ENCODE data around the gene TMPRSS2. TPM values are rescaled to one million over a fixed set of nuclear protein-coding genes. Genes with fewer than 3 reads are reported as not detected.

Gene TMPRSS2
- total RNA-seq, 1 experiment from 2014 or later, result 1.1 TPM

DNA sequence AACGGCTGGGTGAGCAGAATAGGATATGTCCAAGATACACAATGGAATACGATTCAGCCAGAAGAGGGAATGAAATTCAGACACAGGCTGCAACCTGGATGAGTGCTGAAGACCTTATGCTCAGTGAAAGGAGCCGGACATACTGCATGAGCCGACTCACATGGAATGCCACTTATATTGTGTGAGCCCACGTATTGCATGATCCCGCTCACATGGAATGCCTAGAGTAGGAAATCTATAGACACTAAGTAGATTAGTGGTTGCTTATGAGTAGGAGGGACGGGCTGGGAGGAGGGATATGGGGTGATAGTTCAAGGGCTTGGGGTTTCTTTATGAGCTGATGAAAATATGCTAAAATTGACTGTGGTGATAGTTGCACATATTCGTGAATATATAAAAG, 26.8 kb downstream of the TMPRSS2 start:
- BruUV-seq (replicated peaks), result no TSS peak
- ChIA-PET RAD21 (ENCODE audit: low non-redundant PET in 1 of 2, low total read pairs in 2 of 2, uncharacterized antibody in 2 of 2, unreplicated experiment in 2 of 2) (no interaction called here), CTCF (no interaction called here), POLR2A (interaction anchor here (0.9 kb wide), 1 partner anchor 14 kb away, joined by 3 read pairs; no protein-coding TSS in a partner anchor)
- no peaks in the 10 kb centered on the region for H3K9me2 ChIP-seq (ENCODE audit: insufficient read depth)
- DNase-seq (ENCODE audit: low read depth, low spot score) (no peak), ATAC-seq (no peak)
- intact Hi-C loops (cut with micrococcal nuclease), result no loop called here
- TF ChIP-seq EZH2phosphoT487 (IDR thresholded peaks at IDR 0.05; ENCODE audit: borderline replicate concordance) (no peak), ELF1 (IDR thresholded peaks at IDR 0.05; ENCODE audit: borderline replicate concordance, low read depth) (no peak), FOSL1 (IDR thresholded peaks at IDR 0.05; ENCODE audit: low read depth) (no peak), CBX3 (IDR thresholded peaks at IDR 0.05; ENCODE audit: low read depth) (no peak), TCF7L2 (IDR thresholded peaks at IDR 0.05; ENCODE audit: borderline replicate concordance, extremely low read depth, insufficient read depth, insufficient read length) (no peak), POLR2AphosphoS5 (IDR thresholded peaks at IDR 0.05; ENCODE audit: low read depth, low read length) (no peak), SP1 (IDR thresholded peaks at IDR 0.05; ENCODE audit: low read depth) (no peak), SIN3A (IDR thresholded peaks at IDR 0.05; ENCODE audit: low read depth) (no peak)
- TF ChIP-seq, protein P1, sequence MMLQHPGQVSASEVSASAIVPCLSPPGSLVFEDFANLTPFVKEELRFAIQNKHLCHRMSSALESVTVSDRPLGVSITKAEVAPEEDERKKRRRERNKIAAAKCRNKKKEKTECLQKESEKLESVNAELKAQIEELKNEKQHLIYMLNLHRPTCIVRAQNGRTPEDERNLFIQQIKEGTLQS (IDR thresholded peaks at IDR 0.05), result no peak
- TF ChIP-seq, protein P2, sequence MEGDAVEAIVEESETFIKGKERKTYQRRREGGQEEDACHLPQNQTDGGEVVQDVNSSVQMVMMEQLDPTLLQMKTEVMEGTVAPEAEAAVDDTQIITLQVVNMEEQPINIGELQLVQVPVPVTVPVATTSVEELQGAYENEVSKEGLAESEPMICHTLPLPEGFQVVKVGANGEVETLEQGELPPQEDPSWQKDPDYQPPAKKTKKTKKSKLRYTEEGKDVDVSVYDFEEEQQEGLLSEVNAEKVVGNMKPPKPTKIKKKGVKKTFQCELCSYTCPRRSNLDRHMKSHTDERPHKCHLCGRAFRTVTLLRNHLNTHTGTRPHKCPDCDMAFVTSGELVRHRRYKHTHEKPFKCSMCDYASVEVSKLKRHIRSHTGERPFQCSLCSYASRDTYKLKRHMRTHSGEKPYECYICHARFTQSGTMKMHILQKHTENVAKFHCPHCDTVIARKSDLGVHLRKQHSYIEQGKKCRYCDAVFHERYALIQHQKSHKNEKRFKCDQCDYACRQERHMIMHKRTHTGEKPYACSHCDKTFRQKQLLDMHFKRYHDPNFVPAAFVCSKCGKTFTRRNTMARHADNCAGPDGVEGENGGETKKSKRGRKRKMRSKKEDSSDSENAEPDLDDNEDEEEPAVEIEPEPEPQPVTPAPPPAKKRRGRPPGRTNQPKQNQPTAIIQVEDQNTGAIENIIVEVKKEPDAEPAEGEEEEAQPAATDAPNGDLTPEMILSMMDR (IDR thresholded peaks at IDR 0.05 in 2 of 3, conservative IDR thresholded peaks at IDR 0.05 in 1 of 3; ENCODE audit: borderline replicate concordance in 1 of 3, insufficient read depth in 1 of 3, low read depth in 2 of 3, low read length in 2 of 3), result no peak
- TF ChIP-seq, protein P3, sequence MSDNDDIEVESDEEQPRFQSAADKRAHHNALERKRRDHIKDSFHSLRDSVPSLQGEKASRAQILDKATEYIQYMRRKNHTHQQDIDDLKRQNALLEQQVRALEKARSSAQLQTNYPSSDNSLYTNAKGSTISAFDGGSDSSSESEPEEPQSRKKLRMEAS (IDR thresholded peaks at IDR 0.05), result no peak
- TF ChIP-seq, protein P4, sequence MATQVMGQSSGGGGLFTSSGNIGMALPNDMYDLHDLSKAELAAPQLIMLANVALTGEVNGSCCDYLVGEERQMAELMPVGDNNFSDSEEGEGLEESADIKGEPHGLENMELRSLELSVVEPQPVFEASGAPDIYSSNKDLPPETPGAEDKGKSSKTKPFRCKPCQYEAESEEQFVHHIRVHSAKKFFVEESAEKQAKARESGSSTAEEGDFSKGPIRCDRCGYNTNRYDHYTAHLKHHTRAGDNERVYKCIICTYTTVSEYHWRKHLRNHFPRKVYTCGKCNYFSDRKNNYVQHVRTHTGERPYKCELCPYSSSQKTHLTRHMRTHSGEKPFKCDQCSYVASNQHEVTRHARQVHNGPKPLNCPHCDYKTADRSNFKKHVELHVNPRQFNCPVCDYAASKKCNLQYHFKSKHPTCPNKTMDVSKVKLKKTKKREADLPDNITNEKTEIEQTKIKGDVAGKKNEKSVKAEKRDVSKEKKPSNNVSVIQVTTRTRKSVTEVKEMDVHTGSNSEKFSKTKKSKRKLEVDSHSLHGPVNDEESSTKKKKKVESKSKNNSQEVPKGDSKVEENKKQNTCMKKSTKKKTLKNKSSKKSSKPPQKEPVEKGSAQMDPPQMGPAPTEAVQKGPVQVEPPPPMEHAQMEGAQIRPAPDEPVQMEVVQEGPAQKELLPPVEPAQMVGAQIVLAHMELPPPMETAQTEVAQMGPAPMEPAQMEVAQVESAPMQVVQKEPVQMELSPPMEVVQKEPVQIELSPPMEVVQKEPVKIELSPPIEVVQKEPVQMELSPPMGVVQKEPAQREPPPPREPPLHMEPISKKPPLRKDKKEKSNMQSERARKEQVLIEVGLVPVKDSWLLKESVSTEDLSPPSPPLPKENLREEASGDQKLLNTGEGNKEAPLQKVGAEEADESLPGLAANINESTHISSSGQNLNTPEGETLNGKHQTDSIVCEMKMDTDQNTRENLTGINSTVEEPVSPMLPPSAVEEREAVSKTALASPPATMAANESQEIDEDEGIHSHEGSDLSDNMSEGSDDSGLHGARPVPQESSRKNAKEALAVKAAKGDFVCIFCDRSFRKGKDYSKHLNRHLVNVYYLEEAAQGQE (IDR thresholded peaks at IDR 0.05; ENCODE audit: low read depth), result no peak
- H2AFZ ChIP-seq (ENCODE audit: low read depth, low read length, poor library complexity, severe bottlenecking), result no peak overlapping the region
- H3K9me3 ChIP-seq (ENCODE audit: control insufficient read depth in 1 of 2, insufficient read depth in 1 of 2, low read depth in 1 of 2, low read length in 2 of 2), result no peaks in the 10 kb centered on the region
- no peaks in the 10 kb centered on the region for H3K4me1 ChIP-seq (ENCODE audit: control insufficient read depth in 1 of 2, insufficient read depth in 2 of 2, low read length in 2 of 2)
- H3K27me3 ChIP-seq (ENCODE audit: insufficient read depth, low read length), result no peaks in the 10 kb centered on the region; the same call in none of the 2 replicates
- no peak overlapping the region for H3K4me3 ChIP-seq (replicated peaks in 1 of 2; ENCODE audit: low read depth in 1 of 2, low read length in 2 of 2)
- no peaks in the 10 kb centered on the region for H3K36me3 ChIP-seq (ENCODE audit: control insufficient read depth in 1 of 2, insufficient read depth in 2 of 2, low read length in 2 of 2)
- H3K27ac ChIP-seq (ENCODE audit: low read depth, low read length), result no peak overlapping the region
- no peak overlapping the region for H3K9ac ChIP-seq (ENCODE audit: low read length)
- H4K20me1 ChIP-seq (ENCODE audit: insufficient read depth), result no peaks in the 10 kb centered on the region
- H3K4me2 ChIP-seq (ENCODE audit: low read length), result no peak overlapping the region
- H3K79me2 ChIP-seq (ENCODE audit: insufficient read depth, low read length), result no peaks in the 10 kb centered on the region

Data from HCT116 (cell line).